ENCODE results near the gene SDCBP2. TPM values are rescaled to one million over a fixed set of nuclear protein-coding genes. Genes with fewer than 3 reads are reported as not detected.

SDCBP2 gene
- 10 to 100 TPM; 18.0 to 37.6 (median 34.7) TPM for total RNA-seq

GRCh38 chr20:1328680-1329330 lies at the start of gene SDCBP2:
Gene SDCBP2 (minus strand): TSS chr20:1329139. CDS start chr20:1320416, 8,723 bp downstream.
- H3K9me3 ChIP-seq: no peaks in the 10 kb centered on the region
- intact Hi-C loops (cut with DNase I): no loop called here
- no peaks in the 10 kb centered on the region for H3K27me3 ChIP-seq
- DNase-seq: peak; percentile 92
- TF ChIP-seq POLR2A (IDR thresholded peaks at IDR 0.05): peak in 1 of 2 donors; percentile 78
- TF ChIP-seq CTCF (IDR thresholded peaks at IDR 0.05): no peak
- peak within 1 kb of the TSS; percentile 91 to 99 (median 95) for H3K27ac ChIP-seq
- no peak within 1 kb of the TSS for H3K4me3 ChIP-seq (replicated peaks in 1 of 3)
- 23 to 40% methylated on average over 5 to 6 of the region's 8 CpGs for WGBS, 2 donors
- H3K36me3 ChIP-seq: no peaks in the 10 kb centered on the region
- peaks cover 53 to 67% of the 10 kb centered on the region in 2 donors for H3K4me1 ChIP-seq

GRCh38 chr20:1378735-1379125 lies 49.8 kb upstream of the SDCBP2 start:
- H3K27ac ChIP-seq: peak overlapping the region in 2 of 3 donors; percentile 67 to 77
- H3K36me3 ChIP-seq: no peaks in the 10 kb centered on the region
- peaks cover 92 to 94% of the 10 kb centered on the region in 2 donors for H3K4me1 ChIP-seq
- WGBS, 2 donors: 67 to 68% methylated on average over 6 of the region's 6 CpGs
- intact Hi-C loops (cut with DNase I): no loop called here
- H3K27me3 ChIP-seq: no peaks in the 10 kb centered on the region
- TF ChIP-seq CTCF (IDR thresholded peaks at IDR 0.05): no peak
- no peak for TF ChIP-seq POLR2A (IDR thresholded peaks at IDR 0.05)
- H3K4me3 ChIP-seq (replicated peaks in 1 of 3): no peak overlapping the region
- H3K9me3 ChIP-seq: no peaks in the 10 kb centered on the region
- no peak for DNase-seq

GRCh38 chr20:1377984-1378734 lies 49.2 kb upstream of the SDCBP2 start:
- WGBS, 2 donors: 63 to 64% methylated on average over 6 of the region's 6 CpGs
- no peaks in the 10 kb centered on the region for H3K27me3 ChIP-seq
- peaks cover 94 to 96% of the 10 kb centered on the region in 2 donors for H3K4me1 ChIP-seq
- H3K4me3 ChIP-seq (replicated peaks in 1 of 3): peak overlapping the region in 1 of 3 donors; percentile 8
- DNase-seq: no peak
- intact Hi-C loops (cut with DNase I): no loop called here
- H3K27ac ChIP-seq: peak overlapping the region; percentile 21 to 67 (median 37)
- TF ChIP-seq CTCF (IDR thresholded peaks at IDR 0.05) (no peak), POLR2A (IDR thresholded peaks at IDR 0.05) (no peak)
- no peaks in the 10 kb centered on the region for H3K9me3 ChIP-seq
- H3K36me3 ChIP-seq: no peaks in the 10 kb centered on the region

GRCh38 chr20:1377341-1377871 lies 48.5 kb upstream of the SDCBP2 start:
- no peak for DNase-seq
- peak overlapping the region in 1 of 3 donors; percentile 8 for H3K4me3 ChIP-seq (replicated peaks in 1 of 3)
- no peaks in the 10 kb centered on the region for H3K9me3 ChIP-seq
- H3K27me3 ChIP-seq: no peaks in the 10 kb centered on the region
- H3K36me3 ChIP-seq: no peaks in the 10 kb centered on the region
- H3K4me1 ChIP-seq: peaks cover 89 to 95% of the 10 kb centered on the region in 2 donors
- TF ChIP-seq POLR2A (IDR thresholded peaks at IDR 0.05): no peak
- TF ChIP-seq CTCF (IDR thresholded peaks at IDR 0.05): no peak
- H3K27ac ChIP-seq: peak overlapping the region; percentile 21 to 67 (median 37)
- 74 to 75% methylated on average over 5 of the region's 5 CpGs for WGBS, 2 donors
- intact Hi-C loops (cut with DNase I): no loop called here
